Erythroblast (primary cell): Measurements from ENCODE around the gene SCUBE2.

ENCODE experiments used
- GATA1 ChIP-seq: IDR thresholded peaks from 2 replicates; pipeline ENCODE4 v1.6.1; 2011; ENCODE audit warnings: low read depth, mild to moderate bottlenecking, control low read depth, low read length, moderate library complexity
- POLR2A ChIP-seq: IDR thresholded peaks from 2 replicates; pipeline ENCODE4 v1.6.1; 2011; ENCODE audit warnings: mild to moderate bottlenecking, low read length

DNA sequence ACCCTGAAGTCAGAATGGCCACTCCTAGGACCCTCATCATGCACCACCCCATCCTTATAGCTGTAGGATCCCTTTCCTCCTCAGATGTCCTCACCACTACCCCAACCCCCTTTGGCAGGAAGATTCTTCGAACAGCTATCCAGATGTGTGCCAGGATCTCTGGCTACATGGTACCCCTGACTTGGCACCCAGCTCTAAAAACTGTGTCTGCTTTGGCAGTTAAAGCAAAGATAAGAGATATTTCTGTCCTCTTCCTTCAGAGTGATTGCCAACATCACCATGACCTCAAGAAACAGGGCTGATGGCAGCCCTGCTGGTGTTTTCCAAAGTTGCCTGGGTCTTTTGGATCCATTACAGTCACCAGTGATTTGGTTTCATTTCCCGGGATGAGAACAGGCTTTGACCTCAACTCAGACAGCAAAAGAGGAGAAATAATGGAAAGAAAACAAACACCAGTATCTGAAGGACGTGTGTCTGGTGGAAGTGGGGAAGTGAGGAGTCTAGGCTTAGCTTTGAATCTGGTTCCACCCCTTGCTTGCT, 83.3 kb downstream of the SCUBE2 start:
- TF ChIP-seq POLR2A: no peak
- no peak for TF ChIP-seq GATA1
